IMR-90 (cell line): ENCODE data around the gene ZNF813.

Experiments used
- CHD1 ChIP-seq: IDR thresholded peaks from 2 replicates; pipeline ENCODE4 v1.6.1; 2012; ENCODE audit warnings: low read depth, low read length, improper control_type of control experiment
- MAFK ChIP-seq: IDR thresholded peaks from 2 replicates; pipeline ENCODE4 v1.6.1; 2012; ENCODE audit warnings: low read depth, low read length, improper control_type of control experiment
- MXI1 ChIP-seq: IDR thresholded peaks from 2 replicates; pipeline ENCODE4 v1.6.1; 2012; ENCODE audit warnings: low read depth, mild to moderate bottlenecking, low read length, moderate library complexity, borderline replicate concordance
- RFX5 ChIP-seq: IDR thresholded peaks from 2 replicates; pipeline ENCODE4 v1.8.0; 2012; ENCODE audit warnings: low read depth, mild to moderate bottlenecking, low read length, moderate library complexity
- TF ChIP-seq, protein P1 (sequence below): conservative IDR thresholded peaks from 2 replicates; pipeline ENCODE4 v1.5.1; 2012; ENCODE audit warnings: mild to moderate bottlenecking, low read depth, low read length, improper control_type of control experiment

DNA sequence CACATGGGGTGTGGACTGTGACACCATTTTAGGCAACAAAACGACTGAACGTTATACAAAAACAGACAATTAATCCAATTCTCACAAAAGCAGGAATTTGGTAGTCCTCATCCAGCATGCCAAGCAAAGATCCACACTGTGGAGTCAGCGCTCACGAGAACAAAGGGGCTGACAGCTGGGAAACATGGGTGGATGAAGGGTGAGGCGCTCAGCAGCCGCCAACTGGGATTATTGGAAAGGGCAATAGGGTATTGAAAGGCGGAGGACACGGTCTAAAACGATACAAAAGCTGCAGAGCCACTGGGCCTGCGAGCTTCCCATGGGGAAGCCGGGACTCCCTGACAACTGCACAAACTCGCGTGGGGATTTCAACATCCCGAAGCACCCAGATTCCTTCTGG is 4.7 kb upstream of the ZNF813 start:
- TF ChIP-seq MAFK (no peak), CHD1 (no peak), RFX5 (no peak), MXI1 (no peak)
- TF ChIP-seq, protein P1, sequence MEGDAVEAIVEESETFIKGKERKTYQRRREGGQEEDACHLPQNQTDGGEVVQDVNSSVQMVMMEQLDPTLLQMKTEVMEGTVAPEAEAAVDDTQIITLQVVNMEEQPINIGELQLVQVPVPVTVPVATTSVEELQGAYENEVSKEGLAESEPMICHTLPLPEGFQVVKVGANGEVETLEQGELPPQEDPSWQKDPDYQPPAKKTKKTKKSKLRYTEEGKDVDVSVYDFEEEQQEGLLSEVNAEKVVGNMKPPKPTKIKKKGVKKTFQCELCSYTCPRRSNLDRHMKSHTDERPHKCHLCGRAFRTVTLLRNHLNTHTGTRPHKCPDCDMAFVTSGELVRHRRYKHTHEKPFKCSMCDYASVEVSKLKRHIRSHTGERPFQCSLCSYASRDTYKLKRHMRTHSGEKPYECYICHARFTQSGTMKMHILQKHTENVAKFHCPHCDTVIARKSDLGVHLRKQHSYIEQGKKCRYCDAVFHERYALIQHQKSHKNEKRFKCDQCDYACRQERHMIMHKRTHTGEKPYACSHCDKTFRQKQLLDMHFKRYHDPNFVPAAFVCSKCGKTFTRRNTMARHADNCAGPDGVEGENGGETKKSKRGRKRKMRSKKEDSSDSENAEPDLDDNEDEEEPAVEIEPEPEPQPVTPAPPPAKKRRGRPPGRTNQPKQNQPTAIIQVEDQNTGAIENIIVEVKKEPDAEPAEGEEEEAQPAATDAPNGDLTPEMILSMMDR: no peak
